ENCODE data around the gene AP4E1.

- TF ChIP-seq POLR2A (IDR thresholded peaks at IDR 0.05; ENCODE audit: low read length) = no peak
- no peak for TF ChIP-seq GATA1 (IDR thresholded peaks at IDR 0.05; ENCODE audit: low read depth, low read length)
Measured at GRCh38 chr15:50979041-50979440, 70.6 kb downstream of the AP4E1 start.
